Epithelial cell of esophagus (primary cell): ENCODE measurements around the gene KCTD17.

Experiments
- DNase-seq: peaks from one replicate; pipeline ENCODE4 v3.0.0; 2010; ENCODE audit warnings: low read depth
- H3K4me3 ChIP-seq: 2 replicates; pipeline ENCODE4 v1.5.1; 2011; ENCODE audit warnings: mild to moderate bottlenecking, low read length, control low read depth
- CTCF ChIP-seq: IDR thresholded peaks from 2 replicates; pipeline ENCODE4 v1.5.1; 2011; ENCODE audit warnings: low read depth, mild to moderate bottlenecking, low read length, control low read depth, inconsistent platforms; ENCODE audit not compliant: insufficient read depth; ENCODE audit errors: missing control alignments

Gene KCTD17

GRCh38 chr22:37043209-37043827 lies 8.2 kb upstream of the KCTD17 start:
- no peak for TF ChIP-seq CTCF
- no peak for DNase-seq
- H3K4me3 ChIP-seq: no peak overlapping the region

- TF ChIP-seq CTCF: peak; percentile 79
Observed at GRCh38 chr22:37043828-37044538, 7.6 kb upstream of the KCTD17 start.

GRCh38 chr22:37044634-37045625 lies 6.6 kb upstream of the KCTD17 start:
- no peak for TF ChIP-seq CTCF
- no peak overlapping the region for H3K4me3 ChIP-seq
- peak; percentile 67 for DNase-seq

More at GRCh38 chr22:37043828-37044538, 7.6 kb upstream of the KCTD17 start:
- H3K4me3 ChIP-seq: no peak overlapping the region
- peak; percentile 79 for DNase-seq

GRCh38 chr22:37045958-37046357 lies 5.6 kb upstream of the KCTD17 start:
- H3K4me3 ChIP-seq: no peak overlapping the region
- TF ChIP-seq CTCF: peak; percentile 57
- DNase-seq: peak; percentile 44

- no peak overlapping the region for H3K4me3 ChIP-seq
- no peak for TF ChIP-seq CTCF
- DNase-seq: no peak
Observed at GRCh38 chr22:37046589-37046988, 5.0 kb upstream of the KCTD17 start.

- no peak for DNase-seq
Observed at GRCh38 chr22:37047006-37047405, 4.5 kb upstream of the KCTD17 start.

More at GRCh38 chr22:37047006-37047405, 4.5 kb upstream of the KCTD17 start:
- H3K4me3 ChIP-seq: no peak overlapping the region
- TF ChIP-seq CTCF: no peak
